GM19372 (cell line): ENCODE results near the gene SPRY2.

Experiments used
- ATAC-seq: cut with Tn5 transposase; IDR thresholded peaks from one replicate; pipeline ENCODE4 v1.9.1; 2021; ENCODE audit warnings: mild to moderate bottlenecking, low read depth, moderate library complexity; ENCODE audit not compliant: unreplicated experiment

SPRY2 gene

GRCh38 chr13:80314711-80315653 is 25.9 kb downstream of the SPRY2 start:
- ATAC-seq = no peak

- no peak for ATAC-seq
These were observed 27.2 kb downstream of the SPRY2 start for GRCh38 chr13:80313668-80314256.

GRCh38 chr13:80312967-80313366 is 28.0 kb downstream of the SPRY2 start:
- no peak for ATAC-seq

- no peak for ATAC-seq
These were observed 28.8 kb downstream of the SPRY2 start for GRCh38 chr13:80312012-80312704.

- ATAC-seq = no peak
These were observed 31.0 kb downstream of the SPRY2 start for GRCh38 chr13:80309926-80310325.

- ATAC-seq = no peak
These were observed 33.4 kb downstream of the SPRY2 start for GRCh38 chr13:80307401-80307987.

GRCh38 chr13:80306337-80306972 is 34.5 kb downstream of the SPRY2 start:
- no peak for ATAC-seq

GRCh38 chr13:80305737-80306136 is 35.2 kb downstream of the SPRY2 start:
- no peak for ATAC-seq

- ATAC-seq = no peak
These were observed 37.6 kb downstream of the SPRY2 start for GRCh38 chr13:80303225-80303811.

GRCh38 chr13:80299046-80299445 is 41.9 kb downstream of the SPRY2 start:
- no peak for ATAC-seq

GRCh38 chr13:80297503-80297902 is 43.4 kb downstream of the SPRY2 start:
- no peak for ATAC-seq

- ATAC-seq = no peak
These were observed 43.8 kb downstream of the SPRY2 start for GRCh38 chr13:80297094-80297493.

- ATAC-seq = no peak
These were observed 44.3 kb downstream of the SPRY2 start for GRCh38 chr13:80296638-80297037.

- ATAC-seq = no peak
These were observed 50.3 kb downstream of the SPRY2 start for GRCh38 chr13:80290591-80290990.
